IMR-90 (cell line): Measurements from ENCODE around the gene MAGI1. TPM values are rescaled to one million over a fixed set of nuclear protein-coding genes. Genes with fewer than 3 reads are reported as not detected.

Source experiments
- ATAC-seq: fragments of 200-7000 bp; cut with Tn5 transposase; 2 replicates; pipeline ENCODE4 v1.9.1; 2020; ENCODE audit warnings: low read depth, mild to moderate bottlenecking, moderate library complexity
- BruUV-seq: library from RNA; stranded (reverse); fragments of 400-500 nt; replicated peaks from 2 replicates; lab custom pipeline; 2021; lab: Mats Ljungman, UMichigan
- CTCF ChIA-PET: fragments of 300-600 bp; formaldehyde crosslinking; extraction: SDS; loops from one replicate; lab custom pipeline; 2021; ENCODE audit warnings: antibody characterized with exemption; lab: Yijun Ruan, JAX
- POLR2A ChIA-PET: fragments of 300-600 bp; sonication (Branson Sonifier 250); formaldehyde crosslinking; loops from one replicate; lab custom pipeline; 2022; ENCODE audit warnings: antibody characterized with exemption; ENCODE audit not compliant: unreplicated experiment; lab: Charles Lee
- DNase-seq: peaks from one replicate; pipeline ENCODE4 v3.0.0; 2013
- H2AFZ ChIP-seq: replicated peaks from 2 replicates; pipeline ENCODE3; 2013; ENCODE audit warnings: low read length, mild to moderate bottlenecking; ENCODE audit not compliant: poor library complexity
- H2AK5ac ChIP-seq: 2 replicates; pipeline ENCODE4 v1.6.1; 2013; ENCODE audit warnings: low read depth, low read length, inconsistent platforms
- H2AK9ac ChIP-seq: replicated peaks from 2 replicates; pipeline ENCODE3; 2013; ENCODE audit warnings: mild to moderate bottlenecking, low read depth, low read length, moderate library complexity; ENCODE audit not compliant: poor library complexity
- H2BK120ac ChIP-seq: 2 replicates; pipeline ENCODE4 v1.6.1; 2013; ENCODE audit warnings: low read depth, low read length, inconsistent platforms
- H2BK15ac ChIP-seq: 3 replicates; pipeline ENCODE4 v1.6.1; 2013; ENCODE audit warnings: low read depth, low read length, inconsistent platforms
- H2BK20ac ChIP-seq: 2 replicates; pipeline ENCODE4 v1.6.1; 2013; ENCODE audit warnings: low read depth, mild to moderate bottlenecking, inconsistent platforms, low read length, moderate library complexity
- H2BK5ac ChIP-seq: 2 replicates; pipeline ENCODE4 v1.6.1; 2013; ENCODE audit warnings: mild to moderate bottlenecking, low read depth, low read length, inconsistent platforms; ENCODE audit not compliant: poor library complexity, severe bottlenecking
- H3K14ac ChIP-seq: replicated peaks from 2 replicates; pipeline ENCODE4 v1.6.1; 2013; ENCODE audit warnings: low read depth, low read length, inconsistent platforms
- H3K18ac ChIP-seq: 2 replicates; pipeline ENCODE4 v1.6.1; 2013; ENCODE audit warnings: low read depth, low read length, control low read depth
- H3K23ac ChIP-seq: 2 replicates; pipeline ENCODE4 v1.6.1; 2013; ENCODE audit warnings: low read depth, low read length, inconsistent platforms
- H3K27ac ChIP-seq: 2 replicates; pipeline ENCODE4 v1.5.1; 2013; ENCODE audit warnings: mild to moderate bottlenecking, control low read depth, low read length; ENCODE audit not compliant: insufficient read depth
- H3K27me3 ChIP-seq: 2 replicates; pipeline ENCODE4 v1.6.1; 2013; ENCODE audit warnings: low read length; ENCODE audit not compliant: control insufficient read depth, insufficient read depth
- H3K36me3 ChIP-seq: 2 replicates; pipeline ENCODE4 v1.6.1; 2013; ENCODE audit warnings: low read length, mixed read lengths; ENCODE audit not compliant: control insufficient read depth, insufficient read depth
- H3K4ac ChIP-seq: 2 replicates; pipeline ENCODE4 v1.6.1; 2013; ENCODE audit warnings: low read depth, low read length, inconsistent platforms
- H3K4me1 ChIP-seq: 2 replicates; pipeline ENCODE4 v1.6.1; 2013; ENCODE audit warnings: low read length, mixed read lengths; ENCODE audit not compliant: control insufficient read depth, insufficient read depth
- H3K4me2 ChIP-seq: 2 replicates; pipeline ENCODE4 v1.6.1; 2013; ENCODE audit warnings: low read depth, mild to moderate bottlenecking, control low read depth, low read length, moderate library complexity
- H3K4me3 ChIP-seq: 2 replicates; pipeline ENCODE4 v1.5.1; 2013; ENCODE audit warnings: low read depth, mild to moderate bottlenecking, control low read depth, low read length, moderate library complexity; ENCODE audit not compliant: insufficient read depth
- H3K56ac ChIP-seq: 2 replicates; pipeline ENCODE4 v1.6.1; 2013; ENCODE audit warnings: low read length, inconsistent platforms; ENCODE audit not compliant: insufficient read depth; ENCODE audit errors: extremely low read depth
- H3K79me1 ChIP-seq, 2 experiments: 2 replicates each; pipeline ENCODE4 v1.6.1; 2013; ENCODE audit warnings: low read length in 2 of 2, inconsistent platforms in 1 of 2, low read depth in 1 of 2
- H3K9ac ChIP-seq: 2 replicates; pipeline ENCODE4 v1.6.1; 2013; ENCODE audit warnings: low read depth, low read length, control low read depth
- H3K9me1 ChIP-seq: 2 replicates; pipeline ENCODE4 v1.6.1; 2013; ENCODE audit warnings: low read length, inconsistent platforms; ENCODE audit not compliant: insufficient read depth
- H3K9me3 ChIP-seq: 2 replicates; pipeline ENCODE4 v1.6.1; 2013; ENCODE audit warnings: low read length; ENCODE audit not compliant: control insufficient read depth, insufficient read depth
- H4K20me1 ChIP-seq: 2 replicates; pipeline ENCODE4 v1.6.1; 2013; ENCODE audit warnings: low read length, inconsistent platforms; ENCODE audit not compliant: insufficient read depth
- H4K5ac ChIP-seq: 2 replicates; pipeline ENCODE4 v1.6.1; 2013; ENCODE audit warnings: mild to moderate bottlenecking, low read depth, low read length, control low read depth
- H4K8ac ChIP-seq, 2 experiments: 2 replicates each; pipeline ENCODE4 v1.6.1; 2013; ENCODE audit warnings: low read depth in 2 of 2, low read length in 2 of 2, control low read depth in 1 of 2, inconsistent platforms in 1 of 2
- H4K91ac ChIP-seq: 2 replicates; pipeline ENCODE4 v1.6.1; 2013; ENCODE audit warnings: low read depth, low read length, inconsistent platforms; ENCODE audit not compliant: insufficient read depth
- BHLHE40 ChIP-seq: fragments of 150-350 bp; IDR thresholded peaks from 2 replicates; pipeline ENCODE4 v1.6.1; 2016; ENCODE audit warnings: mild to moderate bottlenecking, low read depth, low read length
- CEBPB ChIP-seq: IDR thresholded peaks from 2 replicates; pipeline ENCODE4 v1.6.1; 2012; ENCODE audit warnings: low read depth, low read length, improper control_type of control experiment
- CHD1 ChIP-seq: IDR thresholded peaks from 2 replicates; pipeline ENCODE4 v1.6.1; 2012; ENCODE audit warnings: low read depth, low read length, improper control_type of control experiment
- ELK1 ChIP-seq: fragments of 150-350 bp; IDR thresholded peaks from 2 replicates; pipeline ENCODE4 v1.6.1; 2016; ENCODE audit warnings: low read depth, mild to moderate bottlenecking, low read length, moderate library complexity, borderline replicate concordance
- FOS ChIP-seq: fragments of 150-350 bp; IDR thresholded peaks from 2 replicates; pipeline ENCODE4 v1.6.1; 2016; ENCODE audit warnings: low read depth, low read length
- MAFK ChIP-seq: IDR thresholded peaks from 2 replicates; pipeline ENCODE4 v1.6.1; 2012; ENCODE audit warnings: low read depth, low read length, improper control_type of control experiment
- MAZ ChIP-seq: IDR thresholded peaks from 2 replicates; pipeline ENCODE4 v1.6.1; 2012; ENCODE audit warnings: low read depth, mild to moderate bottlenecking, low read length, improper control_type of control experiment, moderate library complexity, borderline replicate concordance
- MXI1 ChIP-seq: IDR thresholded peaks from 2 replicates; pipeline ENCODE4 v1.6.1; 2012; ENCODE audit warnings: low read depth, mild to moderate bottlenecking, low read length, moderate library complexity, borderline replicate concordance
- NFE2L2 ChIP-seq: fragments of 150-350 bp; IDR thresholded peaks from 2 replicates; pipeline ENCODE4 v1.6.1; 2016; ENCODE audit warnings: low read depth, mild to moderate bottlenecking, low read length
- POLR2A ChIP-seq: IDR thresholded peaks from 2 replicates; pipeline ENCODE4 v1.6.1; 2012; ENCODE audit warnings: mild to moderate bottlenecking, low read depth, low read length
- RAD21 ChIP-seq: IDR thresholded peaks from 2 replicates; pipeline ENCODE4 v1.6.1; 2012; ENCODE audit warnings: low read length, improper control_type of control experiment
- RFX5 ChIP-seq: IDR thresholded peaks from 2 replicates; pipeline ENCODE4 v1.8.0; 2012; ENCODE audit warnings: low read depth, mild to moderate bottlenecking, low read length, moderate library complexity
- SMC3 ChIP-seq: fragments of 150-350 bp; IDR thresholded peaks from 2 replicates; pipeline ENCODE4 v1.6.1; 2016; ENCODE audit warnings: low read depth, mild to moderate bottlenecking, antibody characterized with exemption, low read length, moderate library complexity
- WGBS, 2 experiments: methylation state at CpG; one replicate each; pipeline versions ENCODE4 v1.1.5 to v1.1.7; 2013; ENCODE audit warnings: missing lambda C conversion rate in 2 of 2; ENCODE audit not compliant: insufficient read length in 1 of 2; ENCODE audit errors: extremely low coverage in 2 of 2; 5-methylcytosine and 5-hydroxymethylcytosine counted together
- dilution Hi-C: fragments of 300-500 bp; cut with HindIII; formaldehyde crosslinking; loops from one replicate; pipeline ENCODE4 v1.14.3; 2018; ENCODE audit warnings: low sequenced_read_pairs; ENCODE audit not compliant: unreplicated experiment
- in situ Hi-C: fragments of 300-500 bp; cut with MboI; formaldehyde crosslinking; loops from 3 replicates; pipeline ENCODE4 v1.14.3; 2019; ENCODE audit warnings: low sequenced_read_pairs, inconsistent platforms, mixed read lengths
- intact Hi-C: fragments of 100-400 bp; cut with micrococcal nuclease; formaldehyde crosslinking; loops from 2 replicates; pipeline ENCODE4 v1.10.0; 2022
- polyA plus RNA-seq, 3 experiments: library from polyadenylated mRNA; depleted of rRNA; stranded (reverse); fragments of >200 nt; gene quantifications; 2 replicates each; pipeline ENCODE4 v1.2.3, GENCODE V29; 2012; ENCODE audit warnings: low replicate concordance in 1 of 3
- total RNA-seq: library from RNA; depleted of rRNA; stranded (reverse); fragments of >200 nt; gene quantifications from 2 replicates; pipeline ENCODE4 v1.2.3, GENCODE V29; 2012

Gene MAGI1
- total and polyA plus RNA-seq, 2 of the 4 experiments (the other 2 are of a cell fraction), result 14.5 to 24.2 TPM

- H3K56ac ChIP-seq, result no peak overlapping the region
- H3K36me3 ChIP-seq, result no peaks in the 10 kb centered on the region
- ChIA-PET CTCF (no interaction called here), POLR2A (no interaction called here)
- no peak overlapping the region for H3K14ac ChIP-seq
- H2AK9ac ChIP-seq, result no peak overlapping the region
- H3K4ac ChIP-seq, result no peak overlapping the region
- no peak overlapping the region for H3K27ac ChIP-seq
- H3K9me1 ChIP-seq, result no peaks in the 10 kb centered on the region
- H2BK120ac ChIP-seq, result no peak overlapping the region
- in situ Hi-C loops, result no loop called here
- H4K20me1 ChIP-seq, result no peaks in the 10 kb centered on the region
- H4K5ac ChIP-seq, result no peak overlapping the region
- no peak overlapping the region for H2AK5ac ChIP-seq
- no peak overlapping the region for H3K4me2 ChIP-seq
- H3K18ac ChIP-seq, result no peak overlapping the region
- DNase-seq (peak; percentile 33), ATAC-seq (no peak)
- H4K91ac ChIP-seq, result no peak overlapping the region
- 0 out of 2 replicates have a peak, but pooled peaks cover 2% of the 10 kb centered on the region for H3K4me1 ChIP-seq
- no peak overlapping the region for H2BK5ac ChIP-seq
- no peak overlapping the region for H2AFZ ChIP-seq
- H3K9ac ChIP-seq, result no peak overlapping the region
- dilution Hi-C loops, result no loop called here
- intact Hi-C loops, result no loop called here
- WGBS, 2 experiments, result no CpG with 5 or more reads among the region's 1 CpG
- H4K8ac ChIP-seq, result no peak overlapping the region
- H3K79me1 ChIP-seq, result peaks cover 18 to 28% of the 10 kb centered on the region in 2 experiments
- H3K9me3 ChIP-seq, result no peaks in the 10 kb centered on the region
- H3K23ac ChIP-seq, result no peak overlapping the region
- no peak overlapping the region for H3K4me3 ChIP-seq
- no peak overlapping the region for H2BK15ac ChIP-seq
- no TSS peak for BruUV-seq
- no peaks in the 10 kb centered on the region for H3K27me3 ChIP-seq
- no peak for TF ChIP-seq POLR2A
- TF ChIP-seq MAZ, result no peak
- TF ChIP-seq MXI1, result no peak
- TF ChIP-seq RFX5, result no peak
- TF ChIP-seq NFE2L2, result no peak
- TF ChIP-seq FOS, result no peak
- no peak for TF ChIP-seq CEBPB
- no peak for TF ChIP-seq SMC3
- TF ChIP-seq CHD1, result no peak
- no peak for TF ChIP-seq MAFK
- TF ChIP-seq BHLHE40, result no peak
- no peak for TF ChIP-seq RAD21
- no peak for TF ChIP-seq ELK1
- no peak overlapping the region for H2BK20ac ChIP-seq
These were observed 507.2 kb downstream of the MAGI1 start for GRCh38 chr3:65531499-65531898.
